Panc1 (cell line): ENCODE results near the gene TBC1D16.

Experiments used
- POLR2AphosphoS5 ChIP-seq: IDR thresholded peaks from 2 replicates; pipeline ENCODE4 v1.6.1; 2012; ENCODE audit warnings: mild to moderate bottlenecking, low read depth, low read length, moderate library complexity
- TF ChIP-seq, protein P1 (sequence below): fragments of 450-650 bp; IDR thresholded peaks from 2 replicates; pipeline ENCODE4 v1.5.1; 2017; ENCODE audit warnings: mild to moderate bottlenecking

DNA sequence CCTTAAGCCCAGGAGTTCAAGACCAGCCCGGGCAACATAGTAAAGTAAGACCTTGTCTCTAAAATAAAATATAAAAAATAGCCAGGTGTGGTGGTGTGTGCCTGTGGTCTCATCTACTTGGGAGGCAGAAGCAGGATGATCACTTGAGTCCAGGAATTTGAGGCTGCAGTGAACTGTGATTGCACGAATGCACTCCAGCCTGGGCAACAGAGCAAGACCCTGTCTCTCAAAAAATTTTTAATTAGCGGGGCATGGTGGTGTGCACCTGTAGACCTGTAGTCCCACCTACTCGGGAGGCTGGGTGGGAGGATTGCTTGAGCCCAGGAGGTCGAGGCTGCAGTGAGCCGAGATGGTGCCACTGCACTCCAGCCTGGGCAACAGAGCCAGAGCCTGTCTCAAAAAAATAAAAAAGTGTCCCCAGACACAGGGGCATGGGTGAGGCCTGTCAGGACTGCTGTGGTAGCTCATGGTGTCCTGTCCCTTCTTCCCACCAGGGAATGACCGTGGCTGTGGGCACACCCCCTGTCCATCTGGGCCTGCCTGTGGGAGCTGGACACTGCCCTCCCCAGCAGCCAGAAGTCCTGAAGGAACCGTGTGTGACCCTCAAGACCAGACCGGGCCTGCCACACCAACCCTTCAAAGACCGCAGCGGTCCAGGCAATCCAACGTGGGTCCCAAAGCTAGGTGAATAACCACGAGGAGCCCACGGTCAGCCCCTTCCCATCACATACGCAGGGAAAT lies 34.9 kb upstream of the TBC1D16 start:
- TF ChIP-seq, protein P1, sequence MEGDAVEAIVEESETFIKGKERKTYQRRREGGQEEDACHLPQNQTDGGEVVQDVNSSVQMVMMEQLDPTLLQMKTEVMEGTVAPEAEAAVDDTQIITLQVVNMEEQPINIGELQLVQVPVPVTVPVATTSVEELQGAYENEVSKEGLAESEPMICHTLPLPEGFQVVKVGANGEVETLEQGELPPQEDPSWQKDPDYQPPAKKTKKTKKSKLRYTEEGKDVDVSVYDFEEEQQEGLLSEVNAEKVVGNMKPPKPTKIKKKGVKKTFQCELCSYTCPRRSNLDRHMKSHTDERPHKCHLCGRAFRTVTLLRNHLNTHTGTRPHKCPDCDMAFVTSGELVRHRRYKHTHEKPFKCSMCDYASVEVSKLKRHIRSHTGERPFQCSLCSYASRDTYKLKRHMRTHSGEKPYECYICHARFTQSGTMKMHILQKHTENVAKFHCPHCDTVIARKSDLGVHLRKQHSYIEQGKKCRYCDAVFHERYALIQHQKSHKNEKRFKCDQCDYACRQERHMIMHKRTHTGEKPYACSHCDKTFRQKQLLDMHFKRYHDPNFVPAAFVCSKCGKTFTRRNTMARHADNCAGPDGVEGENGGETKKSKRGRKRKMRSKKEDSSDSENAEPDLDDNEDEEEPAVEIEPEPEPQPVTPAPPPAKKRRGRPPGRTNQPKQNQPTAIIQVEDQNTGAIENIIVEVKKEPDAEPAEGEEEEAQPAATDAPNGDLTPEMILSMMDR: no peak
- no peak for TF ChIP-seq POLR2AphosphoS5
